Activated naive CD4-positive, alpha-beta T cell treated with anti-CD3 and anti-CD28 coated beads for 36 hours (primary cell): Measurements from ENCODE around the gene APOL1. TPM values are rescaled to one million over a fixed set of nuclear protein-coding genes. Genes with fewer than 3 reads are reported as not detected.

Experiments
- CTCF ChIA-PET: fragments of 350-600 bp; sonication (Branson Sonifier 250); formaldehyde crosslinking; loops from one replicate; lab custom pipeline; 2021; ENCODE audit warnings: antibody characterized with exemption; lab: Charles Lee
- DNase-seq: peaks from one replicate; pipeline ENCODE4 v3.0.0-alpha.2; 2020
- H3K27ac Mint-ChIP-seq: one replicate; pipeline ENCODE4 v1.8.0; 2021; ENCODE audit warnings: mild to moderate bottlenecking, mixed read lengths
- H3K27me3 Mint-ChIP-seq: one replicate; pipeline ENCODE4 v1.8.0; 2021; ENCODE audit warnings: low read depth, mixed read lengths
- H3K36me3 Mint-ChIP-seq: one replicate; pipeline ENCODE4 v1.8.0; 2021; ENCODE audit warnings: low read depth, mixed read lengths
- H3K4me1 Mint-ChIP-seq: one replicate; pipeline ENCODE4 v1.8.0; 2021; ENCODE audit warnings: low read depth, mixed read lengths
- H3K4me3 Mint-ChIP-seq: one replicate; pipeline ENCODE4 v1.8.0; 2021; ENCODE audit warnings: mild to moderate bottlenecking, moderate library complexity, mixed read lengths
- H3K9me3 Mint-ChIP-seq: one replicate; pipeline ENCODE4 v1.8.0; 2021; ENCODE audit warnings: mixed read lengths
- intact Hi-C: fragments of 100-400 bp; cut with micrococcal nuclease; formaldehyde crosslinking; loops from one replicate; pipeline ENCODE4 v1.15.1; 2023
- total RNA-seq, 2 experiments: library from RNA; stranded (reverse); gene quantifications; one replicate each; pipeline ENCODE4 v1.2.3, GENCODE V29; 2021

The APOL1 gene
- total RNA-seq, 2 experiments from 2014 or later = 17.4 to 22.0 TPM

- Mint-ChIP-seq H3K4me3 (no peak overlapping the region), H3K4me1 (peaks cover 5% of the 10 kb centered on the region), H3K9me3 (no peaks in the 10 kb centered on the region), H3K27me3 (no peaks in the 10 kb centered on the region), H3K27ac (peak overlapping the region; percentile 24), H3K36me3 (peaks cover 63% of the 10 kb centered on the region)
- intact Hi-C loops = no loop called here
- DNase-seq = no peak
- CTCF ChIA-PET = interaction anchor here (1.2 to 8.7 kb wide), 5 partner anchors 9 to 187 kb away, joined by 3 to 119 read pairs (median 14); no protein-coding TSS in a partner anchor
Observed at GRCh38 chr22:36299295-36299694, 46.4 kb downstream of the APOL1 start.

- Mint-ChIP-seq H3K27me3 (no peaks in the 10 kb centered on the region), H3K36me3 (peaks cover 59% of the 10 kb centered on the region), H3K9me3 (no peaks in the 10 kb centered on the region), H3K27ac (no peak overlapping the region), H3K4me1 (peaks cover 4% of the 10 kb centered on the region), H3K4me3 (no peak overlapping the region)
- no peak for DNase-seq
- CTCF ChIA-PET = interaction anchor here (0.9 to 8.7 kb wide), 10 partner anchors 11 to 190 kb away, joined by 3 to 119 read pairs (median 10); no protein-coding TSS in a partner anchor
- intact Hi-C loops = loop anchor here (2.0 kb wide), 1 partner anchor 35 kb away; no protein-coding TSS in a partner anchor
Observed at GRCh38 chr22:36299911-36300310, 47.0 kb downstream of the APOL1 start.

GRCh38 chr22:36300396-36301212, 47.7 kb downstream of the APOL1 start:
- H3K9me3 Mint-ChIP-seq = no peaks in the 10 kb centered on the region
- no peak overlapping the region for H3K4me3 Mint-ChIP-seq
- no peaks in the 10 kb centered on the region for H3K27me3 Mint-ChIP-seq
- intact Hi-C loops = loop anchor here (1.0 to 2.0 kb wide), 4 partner anchors 29 to 170 kb away; no protein-coding TSS in a partner anchor
- H3K4me1 Mint-ChIP-seq = peaks cover 4% of the 10 kb centered on the region
- H3K36me3 Mint-ChIP-seq = peaks cover 62% of the 10 kb centered on the region
- DNase-seq = no peak
- peak overlapping the region; percentile 63 for H3K27ac Mint-ChIP-seq
- CTCF ChIA-PET = interaction anchor here (0.5 to 8.7 kb wide), 33 partner anchors 8 to 222 kb away, joined by 3 to 119 read pairs (median 6); no protein-coding TSS in a partner anchor

GRCh38 chr22:36301384-36301828, 48.5 kb downstream of the APOL1 start:
- CTCF ChIA-PET = interaction anchor here (0.7 to 8.7 kb wide), 33 partner anchors 9 to 221 kb away, joined by 3 to 119 read pairs (median 6); no protein-coding TSS in a partner anchor
- H3K4me1 Mint-ChIP-seq = peaks cover 4% of the 10 kb centered on the region
- intact Hi-C loops = loop anchor here (1.0 to 2.0 kb wide), 4 partner anchors 28 to 169 kb away; no protein-coding TSS in a partner anchor
- H3K36me3 Mint-ChIP-seq = peaks cover 60% of the 10 kb centered on the region
- peak; percentile 89 for DNase-seq
- peak overlapping the region; percentile 72 for H3K27ac Mint-ChIP-seq
- H3K27me3 Mint-ChIP-seq = no peaks in the 10 kb centered on the region
- no peak overlapping the region for H3K4me3 Mint-ChIP-seq
- H3K9me3 Mint-ChIP-seq = no peaks in the 10 kb centered on the region

- Mint-ChIP-seq H3K27ac (peak overlapping the region; percentile 72), H3K4me3 (no peak overlapping the region), H3K36me3 (peaks cover 60% of the 10 kb centered on the region), H3K4me1 (peaks cover 4% of the 10 kb centered on the region), H3K27me3 (no peaks in the 10 kb centered on the region), H3K9me3 (no peaks in the 10 kb centered on the region)
- CTCF ChIA-PET = interaction anchor here (0.7 to 8.7 kb wide), 25 partner anchors 9 to 221 kb away, joined by 3 to 119 read pairs (median 5); no protein-coding TSS in a partner anchor
- no peak for DNase-seq
- intact Hi-C loops = loop anchor here (1.0 to 2.0 kb wide), 4 partner anchors 27 to 168 kb away; no protein-coding TSS in a partner anchor
Observed at GRCh38 chr22:36301851-36302250, 48.9 kb downstream of the APOL1 start.

GRCh38 chr22:36302439-36303114, 49.6 kb downstream of the APOL1 start:
- Mint-ChIP-seq H3K36me3 (peaks cover 58% of the 10 kb centered on the region), H3K9me3 (no peaks in the 10 kb centered on the region), H3K27ac (peak overlapping the region; percentile 46), H3K4me1 (peaks cover 4% of the 10 kb centered on the region), H3K27me3 (no peaks in the 10 kb centered on the region), H3K4me3 (no peak overlapping the region)
- CTCF ChIA-PET = interaction anchor here (0.6 to 8.7 kb wide), 18 partner anchors 8 to 220 kb away, joined by 3 to 119 read pairs (median 5); no protein-coding TSS in a partner anchor
- intact Hi-C loops = no loop called here
- no peak for DNase-seq

- CTCF ChIA-PET = interaction anchor here (0.6 to 8.7 kb wide), 8 partner anchors 10 to 183 kb away, joined by 3 to 119 read pairs (median 5); no protein-coding TSS in a partner anchor
- Mint-ChIP-seq H3K27me3 (no peaks in the 10 kb centered on the region), H3K4me3 (no peak overlapping the region), H3K36me3 (peaks cover 54% of the 10 kb centered on the region), H3K27ac (peak overlapping the region; percentile 46), H3K4me1 (peaks cover 4% of the 10 kb centered on the region), H3K9me3 (no peaks in the 10 kb centered on the region)
- DNase-seq = no peak
- intact Hi-C loops = no loop called here
Observed at GRCh38 chr22:36303115-36303467, 50.2 kb downstream of the APOL1 start.

GRCh38 chr22:36303874-36304273, 50.9 kb downstream of the APOL1 start:
- Mint-ChIP-seq H3K27me3 (no peaks in the 10 kb centered on the region), H3K36me3 (peaks cover 54% of the 10 kb centered on the region), H3K4me1 (peaks cover 4% of the 10 kb centered on the region), H3K4me3 (no peak overlapping the region), H3K27ac (peak overlapping the region; percentile 63), H3K9me3 (no peaks in the 10 kb centered on the region)
- DNase-seq = no peak
- intact Hi-C loops = no loop called here
- CTCF ChIA-PET = interaction anchor here (1.5 to 8.7 kb wide), 2 partner anchors 18 to 167 kb away, joined by 5 to 119 read pairs; no protein-coding TSS in a partner anchor

GRCh38 chr22:36304429-36304828, 51.5 kb downstream of the APOL1 start:
- H3K27me3 Mint-ChIP-seq = no peaks in the 10 kb centered on the region
- CTCF ChIA-PET = interaction anchor here (8.7 kb wide), 1 partner anchor 166 kb away, joined by 119 read pairs; no protein-coding TSS in a partner anchor

GRCh38 chr22:36305813-36306212, 52.9 kb downstream of the APOL1 start:
- no peak overlapping the region for H3K4me3 Mint-ChIP-seq
- CTCF ChIA-PET = no interaction called here
- intact Hi-C loops = no loop called here
- H3K27me3 Mint-ChIP-seq = no peaks in the 10 kb centered on the region
- H3K36me3 Mint-ChIP-seq = peaks cover 56% of the 10 kb centered on the region
- H3K4me1 Mint-ChIP-seq = peaks cover 4% of the 10 kb centered on the region
- no peaks in the 10 kb centered on the region for H3K9me3 Mint-ChIP-seq
- DNase-seq = no peak
- H3K27ac Mint-ChIP-seq = no peak overlapping the region

More at GRCh38 chr22:36304429-36304828, 51.5 kb downstream of the APOL1 start:
- Mint-ChIP-seq H3K27ac (peak overlapping the region; percentile 63), H3K36me3 (peaks cover 59% of the 10 kb centered on the region), H3K9me3 (no peaks in the 10 kb centered on the region), H3K4me3 (no peak overlapping the region), H3K4me1 (peaks cover 4% of the 10 kb centered on the region)
- intact Hi-C loops = no loop called here
- DNase-seq = no peak

- CTCF ChIA-PET = interaction anchor here (0.7 kb wide), 1 partner anchor 35 kb away, joined by 3 read pairs; no protein-coding TSS in a partner anchor
- Mint-ChIP-seq H3K4me3 (no peak overlapping the region), H3K36me3 (peaks cover 52% of the 10 kb centered on the region), H3K4me1 (peaks cover 4% of the 10 kb centered on the region), H3K9me3 (no peaks in the 10 kb centered on the region), H3K27me3 (no peaks in the 10 kb centered on the region), H3K27ac (no peak overlapping the region)
- DNase-seq = no peak
- intact Hi-C loops = no loop called here
Observed at GRCh38 chr22:36306227-36306626, 53.3 kb downstream of the APOL1 start.
